Measurements from ENCODE around the gene EFHD2. TPM values are rescaled to one million over a fixed set of nuclear protein-coding genes. Genes with fewer than 3 reads are reported as not detected.
"Not testable (repeated sequence)": the region's sequence is repeated elsewhere in the genome, so short reads cannot be mapped to it uniquely, and the experiment has no call there.

The EFHD2 gene
- total RNA-seq, 2 donors from 2014 or later, result 30.3 to 45.7 TPM

GRCh38 chr1:15380601-15381508 is 28.8 kb upstream of the EFHD2 start:
- Mint-ChIP-seq H3K4me1 (ENCODE audit: low read depth) (peaks cover 17% of the 10 kb centered on the region), H3K9me3 (no peaks in the 10 kb centered on the region), H3K4me3 (no peak overlapping the region), H3K36me3 (ENCODE audit: insufficient read depth in 2 of 2) (no peaks in the 10 kb centered on the region), H3K27me3 (ENCODE audit: low read depth) (peaks cover 40% of the 10 kb centered on the region), H3K27ac (no peak overlapping the region)
- ATAC-seq (replicated peaks in 1 of 2) (no peak), DNase-seq (no peak)

GRCh38 chr1:15381805-15382204 is 27.9 kb upstream of the EFHD2 start:
- ATAC-seq (replicated peaks in 1 of 2) (no peak), DNase-seq (no peak)
- peaks cover 47% of the 10 kb centered on the region for H3K27me3 Mint-ChIP-seq (ENCODE audit: low read depth)
- H3K9me3 Mint-ChIP-seq, result no peaks in the 10 kb centered on the region
- no peak overlapping the region for H3K4me3 Mint-ChIP-seq
- peaks cover 23% of the 10 kb centered on the region for H3K4me1 Mint-ChIP-seq (ENCODE audit: low read depth)
- H3K27ac Mint-ChIP-seq, result no peak overlapping the region
- H3K36me3 Mint-ChIP-seq (ENCODE audit: insufficient read depth in 2 of 2), result no peaks in the 10 kb centered on the region

GRCh38 chr1:15382601-15383518 is 26.8 kb upstream of the EFHD2 start:
- Mint-ChIP-seq H3K27ac (no peak overlapping the region), H3K27me3 (ENCODE audit: low read depth) (peaks cover 48% of the 10 kb centered on the region), H3K36me3 (ENCODE audit: insufficient read depth in 2 of 2) (no peaks in the 10 kb centered on the region), H3K4me1 (ENCODE audit: low read depth) (peaks cover 26% of the 10 kb centered on the region), H3K9me3 (no peaks in the 10 kb centered on the region), H3K4me3 (no peak overlapping the region)
- DNase-seq, result no peak
- ATAC-seq (replicated peaks in 1 of 2), result no peak

GRCh38 chr1:15383810-15384209 is 25.9 kb upstream of the EFHD2 start:
- Mint-ChIP-seq H3K27me3 (ENCODE audit: low read depth) (peaks cover 47% of the 10 kb centered on the region), H3K4me3 (no peak overlapping the region), H3K36me3 (ENCODE audit: insufficient read depth in 2 of 2) (no peaks in the 10 kb centered on the region), H3K4me1 (ENCODE audit: low read depth) (peaks cover 26% of the 10 kb centered on the region), H3K9me3 (no peaks in the 10 kb centered on the region), H3K27ac (no peak overlapping the region)
- ATAC-seq (replicated peaks in 1 of 2) (no peak), DNase-seq (no peak)

GRCh38 chr1:15384301-15384901 is 25.3 kb upstream of the EFHD2 start:
- H3K27ac Mint-ChIP-seq, result no peak overlapping the region
- ATAC-seq (replicated peaks in 1 of 2) (no peak), DNase-seq (no peak)
- no peaks in the 10 kb centered on the region for H3K9me3 Mint-ChIP-seq
- peaks cover 26% of the 10 kb centered on the region for H3K4me1 Mint-ChIP-seq (ENCODE audit: low read depth)
- no peaks in the 10 kb centered on the region for H3K36me3 Mint-ChIP-seq (ENCODE audit: insufficient read depth in 2 of 2)
- peaks cover 46% of the 10 kb centered on the region for H3K27me3 Mint-ChIP-seq (ENCODE audit: low read depth)
- peak overlapping the region in 1 of 2 donors; percentile 59 for H3K4me3 Mint-ChIP-seq

- H3K4me1 Mint-ChIP-seq (ENCODE audit: low read depth), result peaks cover 26% of the 10 kb centered on the region
- DNase-seq, result no peak
- no peak for ATAC-seq (replicated peaks in 1 of 2)
- peaks cover 46% of the 10 kb centered on the region for H3K27me3 Mint-ChIP-seq (ENCODE audit: low read depth)
- H3K9me3 Mint-ChIP-seq, result no peaks in the 10 kb centered on the region
- no peak overlapping the region for H3K27ac Mint-ChIP-seq
- H3K36me3 Mint-ChIP-seq (ENCODE audit: insufficient read depth in 2 of 2), result no peaks in the 10 kb centered on the region
- H3K4me3 Mint-ChIP-seq, result no peak overlapping the region
Measured at GRCh38 chr1:15385420-15385819, 24.3 kb upstream of the EFHD2 start.

GRCh38 chr1:15386164-15386749 is 23.4 kb upstream of the EFHD2 start:
- DNase-seq, result no peak
- no peak overlapping the region for H3K4me3 Mint-ChIP-seq
- ATAC-seq (replicated peaks in 1 of 2), result peak in 1 of 2 donors; percentile 42
- H3K36me3 Mint-ChIP-seq (ENCODE audit: insufficient read depth in 2 of 2), result no peaks in the 10 kb centered on the region
- peaks cover 46% of the 10 kb centered on the region for H3K27me3 Mint-ChIP-seq (ENCODE audit: low read depth)
- H3K4me1 Mint-ChIP-seq (ENCODE audit: low read depth), result peaks cover 26% of the 10 kb centered on the region
- no peaks in the 10 kb centered on the region for H3K9me3 Mint-ChIP-seq
- H3K27ac Mint-ChIP-seq, result no peak overlapping the region

- Mint-ChIP-seq H3K27me3 (ENCODE audit: low read depth) (peaks cover 44% of the 10 kb centered on the region), H3K36me3 (ENCODE audit: insufficient read depth in 2 of 2) (no peaks in the 10 kb centered on the region), H3K9me3 (no peaks in the 10 kb centered on the region), H3K27ac (no peak overlapping the region), H3K4me3 (no peak overlapping the region), H3K4me1 (ENCODE audit: low read depth) (peaks cover 26% of the 10 kb centered on the region)
- DNase-seq, result no peak
- ATAC-seq (replicated peaks in 1 of 2), result no peak
Measured at GRCh38 chr1:15388201-15388880, 21.3 kb upstream of the EFHD2 start.

- peaks cover 20% of the 10 kb centered on the region for H3K4me1 Mint-ChIP-seq (ENCODE audit: low read depth)
- not testable (repeated sequence) for H3K9me3 Mint-ChIP-seq; H3K36me3 Mint-ChIP-seq (ENCODE audit: insufficient read depth in 2 of 2); DNase-seq; ATAC-seq (replicated peaks in 1 of 2); H3K27ac Mint-ChIP-seq; H3K4me3 Mint-ChIP-seq
- H3K27me3 Mint-ChIP-seq (ENCODE audit: low read depth), result peaks cover 29% of the 10 kb centered on the region
Measured at GRCh38 chr1:15389828-15390227, 19.9 kb upstream of the EFHD2 start.

GRCh38 chr1:15390667-15391066 is 19.0 kb upstream of the EFHD2 start:
- H3K27ac Mint-ChIP-seq, result no peak overlapping the region
- peaks cover 21% of the 10 kb centered on the region for H3K27me3 Mint-ChIP-seq (ENCODE audit: low read depth)
- no peaks in the 10 kb centered on the region for H3K36me3 Mint-ChIP-seq (ENCODE audit: insufficient read depth in 2 of 2)
- H3K4me1 Mint-ChIP-seq (ENCODE audit: low read depth), result peaks cover 11% of the 10 kb centered on the region
- no peaks in the 10 kb centered on the region for H3K9me3 Mint-ChIP-seq
- ATAC-seq (replicated peaks in 1 of 2) (no peak), DNase-seq (no peak)
- H3K4me3 Mint-ChIP-seq, result no peak overlapping the region

GRCh38 chr1:15391366-15391765 is 18.3 kb upstream of the EFHD2 start:
- Mint-ChIP-seq H3K4me3 (no peak overlapping the region), H3K27ac (no peak overlapping the region), H3K9me3 (no peaks in the 10 kb centered on the region)

GRCh38 chr1:15393475-15394257 is 16.0 kb upstream of the EFHD2 start:
- DNase-seq (no peak), ATAC-seq (replicated peaks in 1 of 2) (no peak)
- no peaks in the 10 kb centered on the region for H3K4me1 Mint-ChIP-seq (ENCODE audit: low read depth)
- no peak overlapping the region for H3K27ac Mint-ChIP-seq
- no peak overlapping the region for H3K4me3 Mint-ChIP-seq
- no peaks in the 10 kb centered on the region for H3K36me3 Mint-ChIP-seq (ENCODE audit: insufficient read depth in 2 of 2)
- H3K9me3 Mint-ChIP-seq, result peaks cover 0 to 3% of the 10 kb centered on the region in 2 donors
- no peaks in the 10 kb centered on the region for H3K27me3 Mint-ChIP-seq (ENCODE audit: low read depth)

More at GRCh38 chr1:15391366-15391765, 18.3 kb upstream of the EFHD2 start:
- Mint-ChIP-seq H3K36me3 (ENCODE audit: insufficient read depth in 2 of 2) (no peaks in the 10 kb centered on the region), H3K27me3 (ENCODE audit: low read depth) (peaks cover 17% of the 10 kb centered on the region), H3K4me1 (ENCODE audit: low read depth) (peaks cover 6% of the 10 kb centered on the region)
- ATAC-seq (replicated peaks in 1 of 2), result no peak
- no peak for DNase-seq
